IPS-NIHi11 (cell line): ENCODE data around the gene TPSG1.
"Not testable (repeated sequence)": the region's sequence is repeated elsewhere in the genome, so short reads cannot be mapped to it uniquely, and the experiment has no call there.

Source experiments
- DNase-seq: peaks from one replicate; pipeline ENCODE4 v3.0.0; 2012; ENCODE audit warnings: mixed read lengths, low spot score

Gene TPSG1

DNA sequence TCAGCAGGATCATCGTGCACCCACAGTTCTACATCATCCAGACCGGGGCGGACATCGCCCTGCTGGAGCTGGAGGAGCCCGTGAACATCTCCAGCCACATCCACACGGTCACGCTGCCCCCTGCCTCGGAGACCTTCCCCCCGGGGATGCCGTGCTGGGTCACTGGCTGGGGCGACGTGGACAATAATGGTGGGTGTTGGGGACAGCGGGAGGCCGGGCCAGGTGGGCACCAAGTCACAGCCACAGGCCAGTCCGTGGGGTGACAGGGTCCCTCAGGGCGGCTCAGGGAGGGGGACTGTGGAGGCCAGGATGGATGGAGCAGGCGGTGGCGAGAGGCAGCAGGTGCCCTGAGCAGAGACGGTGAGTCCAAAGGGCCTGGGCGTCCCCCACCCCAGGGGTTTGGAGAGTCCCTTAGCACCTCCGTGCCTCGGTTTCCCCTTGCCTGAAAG, 31.8 kb upstream of the TPSG1 start:
- DNase-seq: no peak

GRCh38 chr16:1256296-1256873, 31.3 kb upstream of the TPSG1 start:
- not testable (repeated sequence) for DNase-seq

DNA sequence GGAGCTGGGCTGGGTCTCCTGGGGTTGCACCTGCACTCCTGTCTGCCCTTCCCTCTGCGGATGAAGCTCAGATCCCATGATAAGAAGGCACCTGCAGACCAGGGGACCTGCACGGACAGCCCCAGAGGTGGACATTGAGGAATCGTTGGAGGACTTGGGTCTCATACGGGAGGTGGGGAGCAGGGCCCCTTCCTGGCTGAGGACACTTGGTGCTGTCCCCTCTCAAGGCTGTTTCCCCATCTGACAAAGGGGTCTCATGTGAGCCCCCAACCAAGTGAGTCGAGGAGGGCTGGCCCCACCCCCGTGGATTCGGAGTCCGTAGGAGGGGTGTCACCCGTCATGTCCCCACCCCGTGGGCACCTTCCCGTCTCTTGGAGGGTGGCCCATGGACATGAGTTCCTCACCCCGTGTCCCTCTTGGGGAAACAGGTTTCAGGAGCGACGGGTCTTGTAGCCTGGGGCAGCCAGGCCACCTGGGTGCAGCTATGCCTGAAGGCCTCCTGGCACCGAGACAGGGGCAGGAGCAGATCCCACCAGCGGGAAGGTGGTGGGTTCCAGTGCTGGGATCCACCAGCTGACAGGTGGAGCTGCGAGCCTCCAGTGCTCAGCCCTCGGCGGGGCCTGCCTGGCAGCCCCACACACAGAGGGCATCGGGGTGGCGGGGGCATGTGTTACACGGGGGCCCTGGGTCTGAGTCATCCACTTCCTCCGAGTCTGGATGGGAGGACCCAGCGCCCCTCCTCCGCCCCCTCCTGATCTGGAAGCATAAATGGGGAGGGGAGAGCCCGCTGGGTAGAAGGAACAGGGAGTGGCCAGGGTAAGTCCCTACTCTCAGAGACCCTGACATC, 30.4 kb upstream of the TPSG1 start, which contains the start of gene TPSD1:
TSS of gene TPSD1 (plus strand) at position 794 of the 847 bp plus-strand sequence. CDS start 212 bp downstream, outside the sequence.
- DNase-seq: not testable (repeated sequence)

DNA sequence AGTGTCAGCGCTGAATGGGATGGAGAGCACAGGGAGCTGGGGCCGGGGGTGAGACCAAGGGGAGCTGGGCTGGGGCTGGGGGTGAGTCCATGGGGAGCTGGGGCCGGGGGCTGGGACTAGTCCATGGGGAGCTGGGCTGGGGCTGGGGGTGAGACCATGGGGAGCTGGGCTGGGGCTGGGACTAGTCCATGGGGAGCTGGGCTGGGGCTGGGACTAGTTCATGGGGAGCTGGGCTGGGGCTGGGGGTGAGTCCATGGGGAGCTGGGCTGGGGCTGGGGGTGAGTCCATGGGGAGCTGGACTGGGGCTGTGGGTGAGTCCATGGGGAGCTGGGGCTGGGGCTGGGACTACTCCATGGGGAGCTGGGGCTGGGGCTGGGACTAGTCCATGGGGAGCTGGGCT, 29.8 kb upstream of the TPSG1 start:
- DNase-seq: not testable (repeated sequence)

DNA sequence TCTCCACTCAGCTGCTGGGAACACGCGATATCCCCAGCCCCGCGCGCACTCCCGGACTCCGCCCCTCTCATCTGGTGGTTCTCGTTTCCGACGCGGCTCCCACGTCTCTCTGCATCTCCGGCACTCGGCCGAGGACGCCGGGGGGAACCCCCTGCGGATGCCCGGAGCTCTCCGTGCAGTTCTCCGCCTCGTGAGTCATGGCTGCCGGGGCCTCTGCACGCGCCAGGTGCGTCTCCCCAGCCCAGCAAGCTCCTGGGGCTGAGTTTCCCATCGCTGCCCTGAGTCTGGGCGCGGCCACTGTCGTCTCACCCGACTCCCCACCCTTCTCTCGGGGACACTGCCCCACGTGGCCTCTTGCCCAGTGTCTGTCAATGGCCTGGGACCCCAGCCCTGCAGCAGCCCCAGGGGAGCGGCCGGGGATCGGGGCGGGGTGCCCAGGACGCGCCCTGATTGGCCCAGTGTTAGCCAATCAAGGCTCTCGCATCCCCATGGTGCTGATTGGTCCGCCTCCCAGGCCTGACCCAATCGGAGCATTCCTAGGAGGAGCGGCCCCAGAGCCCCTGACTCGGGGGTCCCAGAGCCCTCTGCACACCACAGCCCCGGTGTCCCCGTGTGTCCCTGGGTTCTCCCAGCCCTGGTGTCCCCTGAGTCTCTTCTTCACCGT, 28.8 kb upstream of the TPSG1 start:
- not testable (repeated sequence) for DNase-seq

DNA sequence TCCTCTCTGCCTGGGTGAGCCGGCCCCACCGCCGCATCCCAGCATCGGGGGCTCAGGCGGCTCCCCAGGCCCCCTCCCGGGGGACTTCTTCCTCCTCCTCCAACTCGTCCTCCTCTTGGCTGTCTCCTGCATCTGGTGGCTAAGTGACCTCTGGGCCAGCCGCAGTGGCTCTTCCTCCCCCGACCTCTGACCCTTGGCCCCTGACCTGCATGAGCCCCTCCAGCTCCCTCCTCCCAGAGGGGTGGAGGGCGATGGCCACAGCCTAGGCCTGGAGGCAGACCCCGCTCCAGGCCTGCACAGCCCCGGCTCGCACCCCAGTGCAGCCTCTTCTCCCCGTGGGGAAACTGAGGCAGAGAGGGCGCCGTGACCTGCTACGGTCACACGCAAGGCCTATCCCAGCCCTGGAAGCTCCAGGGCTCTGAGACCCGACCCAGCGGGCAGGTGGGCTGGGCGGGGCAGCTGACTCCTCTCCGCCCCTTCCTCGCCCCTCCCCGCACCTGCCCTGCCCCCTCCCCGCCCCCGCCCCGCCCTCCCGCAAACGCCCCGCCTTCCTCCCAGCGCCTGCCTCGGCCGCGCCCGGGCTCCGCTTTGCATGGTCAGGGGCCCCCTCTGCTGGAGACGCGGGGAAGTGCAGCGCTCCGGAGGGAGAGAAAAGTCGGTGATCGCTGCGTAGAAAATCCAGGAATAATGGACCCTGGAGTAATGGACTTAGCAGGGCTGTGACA, 24.1 kb upstream of the TPSG1 start:
- not testable (repeated sequence) for DNase-seq

DNA sequence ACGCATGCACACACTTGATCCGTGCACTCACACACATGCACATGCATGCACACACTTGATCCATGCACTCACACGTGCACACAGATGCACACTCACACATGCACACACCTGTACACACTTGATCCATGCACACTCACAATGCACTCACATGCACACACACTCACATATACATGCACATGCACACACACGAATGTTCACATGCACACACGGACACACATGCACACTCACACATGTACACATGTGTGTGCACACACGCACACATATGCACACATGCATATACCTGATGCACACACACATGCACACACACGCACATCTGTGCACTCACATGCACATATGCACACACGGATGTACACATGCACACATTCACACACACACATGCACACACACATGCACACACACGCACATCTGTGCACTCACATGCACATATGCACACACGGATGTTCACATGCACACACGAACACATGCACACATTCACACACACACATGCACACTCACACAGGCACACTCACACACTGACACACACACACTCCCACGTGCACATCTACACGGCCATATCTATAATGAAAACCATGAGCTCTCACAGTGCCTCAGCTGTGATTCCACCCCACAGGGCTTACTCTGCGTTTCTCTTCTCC, 23.0 kb upstream of the TPSG1 start:
- not testable (repeated sequence) for DNase-seq

DNA sequence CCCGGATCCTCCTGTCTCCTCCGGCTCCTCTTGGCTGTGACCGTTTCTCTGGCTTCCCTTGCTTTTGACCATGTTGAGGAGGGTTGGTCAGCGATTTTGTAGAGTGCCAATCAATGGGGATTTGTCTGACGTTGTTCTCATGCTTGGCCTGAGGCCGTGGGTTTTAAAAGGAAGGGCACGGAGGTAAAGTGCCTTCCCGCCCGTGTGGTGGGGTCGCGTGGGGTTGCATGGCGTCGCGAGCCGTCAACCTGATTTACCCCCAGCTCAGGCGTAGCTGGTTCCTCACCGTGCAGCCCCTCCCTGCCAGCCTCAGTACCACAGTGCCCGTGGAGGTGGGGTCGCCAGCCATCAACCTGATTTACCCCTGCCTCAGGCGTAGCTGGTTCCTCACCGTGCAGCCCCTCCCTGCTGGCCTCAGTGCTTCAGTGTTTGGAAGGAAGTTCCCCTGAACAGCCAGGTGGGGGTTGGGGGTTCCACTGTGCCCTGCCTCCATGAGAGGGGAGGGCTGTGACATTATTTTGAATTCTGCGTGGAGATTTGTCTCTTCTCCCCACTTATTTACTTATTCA, 20.5 kb upstream of the TPSG1 start:
- peak; percentile 9 for DNase-seq

DNA sequence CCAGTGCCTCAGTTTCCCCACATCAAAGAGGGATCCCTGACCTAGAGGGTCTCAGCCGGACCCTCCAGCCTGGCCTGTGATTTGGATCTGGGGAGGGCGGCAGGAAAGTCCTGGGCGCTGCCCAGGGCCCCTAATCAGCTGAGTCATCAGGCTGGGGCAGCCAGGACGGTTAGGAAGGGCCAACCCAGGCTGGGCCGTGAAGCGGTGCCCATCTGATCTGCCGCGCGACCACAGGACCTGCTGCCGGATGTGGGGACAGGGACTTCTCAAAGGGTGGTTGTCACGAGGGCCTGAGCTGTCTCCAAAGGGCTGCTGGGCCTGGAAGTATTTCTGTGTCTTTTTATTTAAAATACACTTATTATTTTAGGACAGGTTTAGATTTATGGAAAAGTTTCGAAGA, 19.8 kb upstream of the TPSG1 start:
- DNase-seq: peak; percentile 0

DNA sequence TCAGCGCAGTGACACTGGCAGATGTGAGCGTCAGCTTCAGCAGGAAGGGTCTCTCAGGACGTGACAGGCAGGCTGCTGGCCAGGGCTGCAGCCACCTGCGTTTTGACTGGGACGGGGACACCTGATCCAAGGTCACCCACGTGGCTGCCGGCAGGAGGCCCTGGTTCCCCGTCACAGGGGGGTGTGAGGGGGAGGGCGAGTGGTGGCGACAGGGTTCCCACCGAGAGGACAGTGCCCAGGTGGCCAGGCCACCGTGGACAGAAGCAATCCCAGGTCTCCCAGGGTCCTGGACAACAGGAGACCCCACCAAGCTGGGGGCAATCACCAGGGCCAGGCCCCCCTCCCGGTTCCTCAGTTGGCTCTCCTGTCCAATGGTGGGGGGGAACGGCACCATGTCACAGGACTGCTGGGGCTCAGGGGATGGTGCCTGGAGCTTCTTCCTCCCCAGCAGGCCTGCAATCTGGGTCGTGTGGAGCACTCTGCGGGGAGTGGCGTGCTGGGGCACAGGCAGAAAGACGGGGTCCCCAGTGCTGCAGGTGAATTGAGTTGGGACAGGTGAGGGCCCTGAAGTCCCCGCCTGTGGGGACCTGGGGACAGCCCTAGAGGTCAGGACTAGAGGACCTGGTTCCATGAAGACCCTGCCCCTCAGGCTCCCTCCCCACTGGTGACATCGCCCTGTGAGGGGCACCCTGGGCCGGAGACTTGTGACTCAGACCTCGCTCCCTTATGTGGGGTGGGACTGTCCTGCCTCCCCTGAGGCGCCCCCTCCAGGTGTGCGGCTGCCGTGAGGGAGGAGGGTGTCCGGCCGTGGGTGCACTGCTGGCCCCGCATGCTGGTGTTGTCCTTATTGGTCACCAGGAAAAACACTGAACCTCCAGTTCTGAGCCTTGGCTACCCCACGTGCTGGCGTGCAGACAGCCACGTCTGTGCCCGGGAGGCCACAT, 19.1 kb upstream of the TPSG1 start:
- DNase-seq: not testable (repeated sequence)

DNA sequence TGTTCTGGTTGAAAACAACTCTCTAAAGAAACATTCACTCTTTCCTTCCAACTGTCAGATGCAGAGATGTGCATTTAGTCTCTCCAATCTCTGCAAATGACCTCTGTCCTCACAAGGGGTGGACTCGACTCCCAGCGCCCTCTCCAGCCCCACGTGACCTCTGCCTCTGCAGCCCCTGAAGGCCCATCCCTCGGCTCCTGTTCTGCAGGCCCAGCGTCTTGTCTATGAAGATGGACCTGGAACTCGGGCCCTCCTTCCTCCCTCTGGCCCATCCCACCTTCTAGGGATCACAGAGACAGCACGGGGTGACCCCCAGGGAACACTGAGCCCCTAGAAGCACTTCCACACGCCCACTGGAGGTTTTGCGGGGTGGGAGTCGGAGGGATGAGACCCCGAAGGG, 18.3 kb upstream of the TPSG1 start:
- not testable (repeated sequence) for DNase-seq

DNA sequence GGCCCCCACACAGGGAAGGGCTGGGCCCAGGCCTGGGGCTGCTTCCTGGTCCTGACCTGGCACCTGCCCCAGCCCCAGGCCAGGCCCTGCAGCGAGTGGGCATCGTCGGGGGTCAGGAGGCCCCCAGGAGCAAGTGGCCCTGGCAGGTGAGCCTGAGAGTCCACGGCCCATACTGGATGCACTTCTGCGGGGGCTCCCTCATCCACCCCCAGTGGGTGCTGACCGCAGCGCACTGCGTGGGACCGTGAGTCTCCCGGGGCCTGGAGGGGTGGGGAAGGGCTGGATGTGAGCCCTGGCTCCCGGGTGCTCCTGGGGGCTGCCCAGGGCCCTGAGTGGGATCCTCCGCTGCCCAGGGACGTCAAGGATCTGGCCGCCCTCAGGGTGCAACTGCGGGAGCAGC, 16.0 kb upstream of the TPSG1 start:
- not testable (repeated sequence) for DNase-seq

GRCh38 chr16:1240436-1240835, 15.4 kb upstream of the TPSG1 start, which contains the start of gene TPSAB1:
Gene TPSAB1, plus strand, starts transcription at chr16:1240705. Its CDS starts 234 bp downstream, at chr16:1240939.
- DNase-seq: not testable (repeated sequence)

DNA sequence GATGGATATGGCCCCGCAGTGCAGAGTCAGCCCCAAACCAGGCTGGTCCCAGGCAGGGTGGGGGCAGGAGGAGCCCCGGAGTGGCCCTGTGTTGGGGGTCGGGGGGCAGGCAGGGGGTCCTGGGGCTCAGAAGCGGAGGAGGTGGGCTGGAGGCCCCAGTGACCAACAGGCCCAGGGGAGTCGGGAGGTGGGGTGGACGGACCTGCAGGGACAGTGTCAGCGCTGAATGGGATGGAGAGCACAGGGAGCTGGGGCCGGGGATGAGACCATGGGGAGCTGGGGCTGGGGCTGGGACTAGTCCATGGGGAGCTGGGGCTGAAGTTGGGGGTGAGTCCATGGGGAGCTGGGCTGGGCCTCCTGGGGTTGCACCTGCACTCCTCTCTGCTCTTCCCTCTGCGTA, 14.5 kb upstream of the TPSG1 start:
- DNase-seq: not testable (repeated sequence)

DNA sequence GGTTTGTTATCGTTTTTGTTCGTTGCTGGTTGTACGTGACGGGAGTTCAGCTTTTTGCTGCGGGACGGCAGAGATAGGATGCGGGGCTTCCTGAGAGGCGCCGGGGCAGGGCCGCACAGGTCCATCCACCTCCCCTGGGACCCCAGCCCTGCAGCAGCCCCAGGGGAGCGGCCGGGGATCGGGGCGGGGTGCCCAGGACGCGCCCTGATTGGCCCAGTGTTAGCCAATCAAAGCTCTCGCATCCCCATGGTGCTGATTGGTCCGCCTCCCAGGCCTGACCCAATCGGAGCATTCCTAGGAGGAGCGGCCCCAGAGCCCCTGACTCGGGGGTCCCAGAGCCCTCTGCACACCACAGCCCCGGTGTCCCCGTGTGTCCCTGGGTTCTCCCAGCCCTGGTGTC, 13.8 kb upstream of the TPSG1 start:
- not testable (repeated sequence) for DNase-seq

- DNase-seq: no peak
These were observed 12.9 kb upstream of the TPSG1 start for GRCh38 chr16:1237990-1238389.

DNA sequence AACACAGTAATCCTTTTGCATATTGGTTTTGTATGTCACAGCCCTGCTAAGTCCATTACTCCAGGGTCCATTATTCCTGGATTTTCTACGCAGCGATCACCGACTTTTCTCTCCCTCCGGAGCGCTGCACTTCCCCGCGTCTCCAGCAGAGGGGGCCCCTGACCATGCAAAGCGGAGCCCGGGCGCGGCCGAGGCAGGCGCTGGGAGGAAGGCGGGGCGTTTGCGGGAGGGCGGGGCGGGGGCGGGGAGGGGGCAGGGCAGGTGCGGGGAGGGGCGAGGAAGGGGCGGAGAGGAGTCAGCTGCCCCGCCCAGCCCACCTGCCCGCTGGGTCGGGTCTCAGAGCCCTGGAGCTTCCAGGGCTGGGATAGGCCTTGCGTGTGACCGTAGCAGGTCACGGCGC, 11.6 kb upstream of the TPSG1 start:
- not testable (repeated sequence) for DNase-seq

- not testable (repeated sequence) for DNase-seq
These were observed 7.1 kb upstream of the TPSG1 start for GRCh38 chr16:1232049-1232748.

DNA sequence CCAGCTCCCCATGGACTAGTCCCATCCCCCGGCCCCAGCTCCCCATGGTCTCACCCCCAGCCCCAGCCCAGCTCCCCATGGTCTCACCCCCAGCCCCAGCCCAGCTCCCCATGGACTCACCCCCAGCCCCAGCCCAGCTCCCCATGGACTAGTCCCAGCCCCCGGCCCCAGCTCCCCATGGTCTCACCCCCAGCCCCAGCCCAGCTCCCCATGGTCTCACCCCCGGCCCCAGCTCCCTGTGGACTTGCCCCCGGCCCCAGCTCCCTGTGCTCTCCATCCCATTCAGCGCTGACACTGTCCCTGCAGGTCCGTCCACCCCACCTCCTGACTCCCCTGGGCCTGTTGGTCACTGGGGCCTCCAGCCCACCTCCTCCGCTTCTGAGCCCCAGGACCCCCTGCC, 6.2 kb upstream of the TPSG1 start:
- not testable (repeated sequence) for DNase-seq
